Measurements from ENCODE around the gene WWOX.
A peak's percentile ranks its signal among the peaks of the same experiment; 100 is the strongest.
"Not testable (repeated sequence)": the region's sequence is repeated elsewhere in the genome, so short reads cannot be mapped to it uniquely, and the experiment has no call there.

WWOX gene

GRCh38 chr16:79013930-79014660 lies 914.6 kb downstream of the WWOX start:
- no peak for DNase-seq

- DNase-seq: no peak
These were observed 919.4 kb downstream of the WWOX start for GRCh38 chr16:79018650-79019429.

GRCh38 chr16:79019431-79019830 lies 920.0 kb downstream of the WWOX start:
- no peak for DNase-seq

- no peak for DNase-seq
These were observed 922.7 kb downstream of the WWOX start for GRCh38 chr16:79021991-79022630.

- no peak for DNase-seq
These were observed 926.7 kb downstream of the WWOX start for GRCh38 chr16:79026117-79026516.

GRCh38 chr16:79036541-79036940 lies 937.1 kb downstream of the WWOX start:
- DNase-seq: no peak

- no peak for DNase-seq
These were observed 938.3 kb downstream of the WWOX start for GRCh38 chr16:79037521-79038373.

- DNase-seq: no peak
These were observed 941.8 kb downstream of the WWOX start for GRCh38 chr16:79041206-79041605.

GRCh38 chr16:79042141-79042540 lies 942.7 kb downstream of the WWOX start:
- no peak for DNase-seq

- DNase-seq: peak; percentile 41
These were observed 943.4 kb downstream of the WWOX start for GRCh38 chr16:79042886-79043285.

- no peak for DNase-seq
These were observed 945.7 kb downstream of the WWOX start for GRCh38 chr16:79045191-79045590.

GRCh38 chr16:79047337-79047736 lies 947.9 kb downstream of the WWOX start:
- peak; percentile 21 for DNase-seq

GRCh38 chr16:79049040-79049439 lies 949.6 kb downstream of the WWOX start:
- DNase-seq: no peak

- DNase-seq: no peak
These were observed 950.6 kb downstream of the WWOX start for GRCh38 chr16:79050063-79050462.

GRCh38 chr16:79051313-79051712 lies 951.9 kb downstream of the WWOX start:
- no peak for DNase-seq

GRCh38 chr16:79052198-79052597 lies 952.7 kb downstream of the WWOX start:
- DNase-seq: not testable (repeated sequence)

- no peak for DNase-seq
These were observed 954.1 kb downstream of the WWOX start for GRCh38 chr16:79053577-79053976.

- no peak for DNase-seq
These were observed 954.9 kb downstream of the WWOX start for GRCh38 chr16:79054211-79054984.

- DNase-seq: no peak
These were observed 956.0 kb downstream of the WWOX start for GRCh38 chr16:79055251-79055970.

GRCh38 chr16:79061181-79061580 lies 961.7 kb downstream of the WWOX start:
- DNase-seq: no peak

- no peak for DNase-seq
These were observed 962.9 kb downstream of the WWOX start for GRCh38 chr16:79062336-79062735.
